ENCODE data around the gene SIGLEC11. TPM values are rescaled to one million over a fixed set of nuclear protein-coding genes. Genes with fewer than 3 reads are reported as not detected.

Gene SIGLEC11
- total and polyA plus RNA-seq, 12 donors = 0.11 to 1.7 (median 0.42) TPM; not detected in 1

GRCh38 chr19:49924004-49924880 is 36.7 kb downstream of the SIGLEC11 start:
- H3K4me3 ChIP-seq = no peak overlapping the region
- H3K27ac ChIP-seq = peak overlapping the region in 1 of 10 donors; percentile 74
- H3K27me3 ChIP-seq = no peaks in the 10 kb centered on the region
- peaks cover 0 to 81% (median 9%) of the 10 kb centered on the region in 9 donors for H3K36me3 ChIP-seq
- TF ChIP-seq CTCF (IDR thresholded peaks at IDR 0.05) = no peak
- no peaks in the 10 kb centered on the region for H3K9me3 ChIP-seq
- peaks cover 4 to 70% (median 24%) of the 10 kb centered on the region in 9 donors for H3K4me1 ChIP-seq
- 76 to 78% methylated on average over 25 of the region's 25 CpGs for WGBS, 2 donors
- DNase-seq = no peak
- intact Hi-C loops (cut with DNase I) = no loop called here
- ATAC-seq = no peak

DNA sequence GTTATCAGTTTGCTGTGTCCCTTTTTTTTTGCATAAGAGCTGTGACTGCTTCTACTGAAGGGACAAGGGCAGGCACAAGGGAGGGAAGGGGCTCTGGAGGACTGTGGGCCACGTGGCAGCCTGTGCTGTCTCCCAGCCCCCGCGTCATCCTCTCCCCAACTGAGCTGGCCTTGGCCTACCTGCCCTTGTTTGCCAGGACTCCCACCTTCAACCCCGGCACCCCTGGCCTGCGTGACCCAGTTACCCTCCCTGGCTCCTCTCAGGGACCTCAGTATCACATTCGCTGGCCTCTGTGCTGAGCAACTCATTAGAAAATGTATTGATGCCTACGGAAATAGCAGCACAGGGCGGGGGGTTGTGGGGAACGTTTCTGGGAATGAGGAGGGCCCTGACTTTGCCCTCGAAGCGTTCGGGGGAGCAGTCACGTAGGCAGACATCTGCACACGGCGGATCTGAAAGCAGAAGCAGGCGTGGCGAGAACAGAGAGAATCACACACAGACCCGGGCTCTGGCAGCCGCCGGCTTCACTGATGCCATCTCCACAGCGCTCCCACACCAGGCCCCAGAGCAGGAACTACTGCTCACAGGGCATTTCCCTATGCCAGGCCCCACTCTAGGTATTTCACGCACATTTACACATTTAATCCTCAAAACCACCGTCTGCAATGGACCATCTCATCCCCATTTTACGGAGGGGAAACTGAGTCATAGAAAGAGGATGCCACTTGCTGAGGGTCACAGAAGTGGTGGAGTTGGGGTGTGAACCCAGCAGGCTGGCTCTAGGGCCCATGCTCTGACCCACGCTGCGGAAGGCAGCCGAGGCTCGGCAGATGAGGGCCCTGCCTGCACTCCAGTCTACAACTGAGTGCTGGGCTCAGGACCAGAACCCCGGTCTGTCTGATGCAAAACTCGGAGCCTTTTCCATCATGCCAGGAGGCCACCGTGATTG is 37.6 kb downstream of the SIGLEC11 start:
- H3K36me3 ChIP-seq = peaks cover 0 to 89% (median 9%) of the 10 kb centered on the region in 9 donors
- intact Hi-C loops (cut with DNase I) = no loop called here
- ATAC-seq (peak in 4 of 8 donors; percentile 23 to 56 (median 25)), DNase-seq (no peak)
- no peak for TF ChIP-seq CTCF (IDR thresholded peaks at IDR 0.05)
- H3K9me3 ChIP-seq = no peaks in the 10 kb centered on the region
- H3K4me1 ChIP-seq = peaks cover 4 to 68% (median 22%) of the 10 kb centered on the region in 9 donors
- WGBS, 2 donors = 88 to 90% methylated on average over 31 of the region's 31 CpGs
- H3K27me3 ChIP-seq = no peaks in the 10 kb centered on the region
- H3K27ac ChIP-seq = peak overlapping the region in 1 of 10 donors; percentile 74
- no peak overlapping the region for H3K4me3 ChIP-seq

GRCh38 chr19:49921871-49922795 is 38.8 kb downstream of the SIGLEC11 start:
- intact Hi-C loops (cut with DNase I) = no loop called here
- ATAC-seq (no peak), DNase-seq (no peak)
- Histone ChIP-seq H3K4me1 (peaks cover 0 to 68% (median 10%) of the 10 kb centered on the region in 9 donors), H3K27me3 (no peaks in the 10 kb centered on the region), H3K27ac (peak overlapping the region in 1 of 10 donors; percentile 74), H3K36me3 (peaks cover 0 to 91% (median 9%) of the 10 kb centered on the region in 9 donors), H3K9me3 (no peaks in the 10 kb centered on the region), H3K4me3 (no peak overlapping the region)
- WGBS, 2 donors = 86 to 89% methylated on average over 22 of the region's 22 CpGs
- no peak for TF ChIP-seq CTCF (IDR thresholded peaks at IDR 0.05)

All from heart right ventricle (tissue), 16 donors.